Progenitor cell of endocrine pancreas (in vitro differentiated cells): ENCODE results near the gene CD59. TPM values are rescaled to one million over a fixed set of nuclear protein-coding genes. Genes with fewer than 3 reads are reported as not detected.
A peak's percentile ranks its signal among the peaks of the same experiment; 100 is the strongest.
"Not testable (repeated sequence)": the region's sequence is repeated elsewhere in the genome, so short reads cannot be mapped to it uniquely, and the experiment has no call there.

Experiments
- DNase-seq: peaks from one replicate; pipeline ENCODE4 v3.0.0; 2021; ENCODE audit warnings: low spot score; ENCODE audit not compliant: unreplicated experiment
- H3K27ac Mint-ChIP-seq: 2 replicates; pipeline ENCODE4 v1.8.0; 2021; ENCODE audit warnings: mild to moderate bottlenecking, moderate library complexity, mixed read lengths
- H3K27me3 Mint-ChIP-seq: 2 replicates; pipeline ENCODE4 v1.8.0; 2021; ENCODE audit warnings: mixed read lengths
- H3K36me3 Mint-ChIP-seq: 2 replicates; pipeline ENCODE4 v1.8.0; 2022; ENCODE audit warnings: mixed read lengths; ENCODE audit not compliant: insufficient read depth
- H3K4me1 Mint-ChIP-seq: 2 replicates; pipeline ENCODE4 v1.8.0; 2021; ENCODE audit warnings: low read depth, mixed read lengths
- H3K4me3 Mint-ChIP-seq: 2 replicates; pipeline ENCODE4 v1.8.0; 2021; ENCODE audit warnings: low read depth, mild to moderate bottlenecking, moderate library complexity, mixed read lengths
- H3K9me3 Mint-ChIP-seq: 2 replicates; pipeline ENCODE4 v1.8.0; 2021; ENCODE audit warnings: low read depth, mixed read lengths
- CTCF ChIP-seq: fragments of 200-600 bp; sonication (generic); IDR thresholded peaks from one replicate; pipeline ENCODE4 v1.5.0; 2021; ENCODE audit warnings: antibody characterized with exemption, mild to moderate bottlenecking; ENCODE audit not compliant: unreplicated experiment
- total RNA-seq: library from RNA; stranded (reverse); gene quantifications from 2 replicates; pipeline ENCODE4 v1.2.1, GENCODE V29; 2021

The CD59 gene
- total RNA-seq, 1 donor from 2014 or later: 214 TPM

DNA sequence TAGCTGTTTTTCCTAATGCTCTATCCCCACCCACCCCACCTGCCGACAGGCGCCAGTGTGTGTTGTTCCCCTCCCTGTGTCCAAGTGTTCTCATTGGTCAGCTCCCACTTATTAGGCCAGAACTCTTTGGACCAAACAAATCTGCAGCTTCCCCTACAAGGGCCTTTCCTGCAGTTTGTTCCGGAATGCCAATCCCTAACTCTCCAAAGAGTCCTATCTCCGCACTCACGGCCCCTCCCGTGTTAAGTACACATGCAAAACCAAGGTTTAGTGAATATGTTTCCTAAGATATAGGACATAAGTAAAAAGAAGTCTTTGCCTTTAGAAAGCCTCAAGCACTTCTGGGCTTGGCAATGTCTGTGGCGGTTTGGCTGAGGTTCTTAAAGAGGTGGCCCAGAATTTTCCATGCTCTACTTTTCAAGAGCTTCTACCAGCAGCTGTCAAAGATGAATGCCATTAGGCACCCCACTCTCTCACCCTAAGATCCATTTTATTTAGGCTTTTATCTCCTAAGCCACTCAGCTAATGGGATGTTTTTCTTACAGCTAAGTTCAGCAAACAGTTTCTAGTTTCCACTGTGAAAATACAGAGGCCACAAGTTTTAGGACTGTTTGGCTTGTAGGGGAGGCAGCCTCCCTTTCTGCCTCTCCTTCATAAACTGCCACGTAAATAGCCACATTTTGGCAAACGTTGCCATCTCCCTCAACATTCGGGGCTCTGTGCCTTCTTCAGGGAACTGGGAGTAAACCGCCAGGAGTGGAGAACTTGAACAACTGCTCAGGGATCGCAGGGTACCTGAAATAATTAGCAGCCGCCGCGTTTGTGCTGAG lies 1.6 kb downstream of the CD59 start:
- Mint-ChIP-seq H3K9me3 (no peaks in the 10 kb centered on the region), H3K27me3 (peaks cover 5% of the 10 kb centered on the region), H3K27ac (peak overlapping the region; percentile 98), H3K4me1 (peaks cover 23% of the 10 kb centered on the region), H3K4me3 (peak overlapping the region; percentile 90), H3K36me3 (peaks cover 11% of the 10 kb centered on the region)
- DNase-seq: no peak
- TF ChIP-seq CTCF: no peak

DNA sequence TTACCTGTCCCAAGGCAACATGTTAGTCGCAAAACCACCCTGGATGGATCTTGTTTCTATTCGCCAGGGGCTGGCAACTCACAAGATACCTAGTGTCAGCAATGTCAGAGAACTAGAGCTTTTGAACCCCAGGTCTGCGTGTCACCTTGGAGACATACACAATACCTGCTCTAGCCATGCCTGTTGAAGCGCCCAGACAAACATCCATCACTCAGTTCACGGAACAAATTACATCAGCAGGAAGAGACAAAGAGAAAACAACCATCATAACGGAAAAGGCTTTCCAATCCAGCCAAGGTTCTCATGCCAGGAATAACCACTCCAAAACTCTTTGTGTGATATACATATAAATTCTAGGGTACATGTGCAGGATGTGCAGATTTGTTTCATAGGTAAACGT lies 2.2 kb downstream of the CD59 start:
- peaks cover 5% of the 10 kb centered on the region for H3K27me3 Mint-ChIP-seq
- H3K9me3 Mint-ChIP-seq: peaks cover 3% of the 10 kb centered on the region
- no peak for TF ChIP-seq CTCF
- DNase-seq: no peak
- peaks cover 12% of the 10 kb centered on the region for H3K36me3 Mint-ChIP-seq
- H3K27ac Mint-ChIP-seq: peak overlapping the region; percentile 44
- peak overlapping the region; percentile 90 for H3K4me3 Mint-ChIP-seq
- peaks cover 23% of the 10 kb centered on the region for H3K4me1 Mint-ChIP-seq

GRCh38 chr11:33731723-33732531 lies 4.3 kb downstream of the CD59 start:
- peaks cover 7% of the 10 kb centered on the region for H3K9me3 Mint-ChIP-seq
- no peak for DNase-seq
- no peak overlapping the region for H3K4me3 Mint-ChIP-seq
- H3K27me3 Mint-ChIP-seq: no peaks in the 10 kb centered on the region
- TF ChIP-seq CTCF: no peak
- no peak overlapping the region for H3K27ac Mint-ChIP-seq
- peaks cover 29% of the 10 kb centered on the region for H3K36me3 Mint-ChIP-seq
- H3K4me1 Mint-ChIP-seq: peaks cover 23% of the 10 kb centered on the region

DNA sequence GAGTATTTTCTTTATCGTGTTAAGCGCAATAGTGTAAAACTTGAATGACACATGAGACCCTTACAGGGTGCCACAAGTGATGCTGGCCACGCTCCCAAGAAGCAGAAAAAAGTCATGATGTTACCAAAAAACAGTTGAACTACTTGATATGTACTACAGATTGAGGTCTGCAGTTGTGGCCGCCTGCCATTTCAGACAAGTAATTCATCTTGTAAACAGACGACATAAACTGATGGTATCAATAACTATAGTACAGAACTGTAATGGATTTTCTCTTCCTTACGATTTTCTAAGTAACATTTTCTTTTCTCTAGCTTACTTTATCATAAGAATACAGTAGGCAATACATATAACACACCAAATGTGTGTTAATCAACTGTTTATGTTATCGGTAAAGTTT lies 5.5 kb downstream of the CD59 start:
- no peak for DNase-seq
- Mint-ChIP-seq H3K27ac (no peak overlapping the region), H3K27me3 (no peaks in the 10 kb centered on the region), H3K9me3 (peaks cover 13% of the 10 kb centered on the region), H3K4me1 (peaks cover 32% of the 10 kb centered on the region), H3K36me3 (peaks cover 36% of the 10 kb centered on the region), H3K4me3 (no peak overlapping the region)
- TF ChIP-seq CTCF: no peak

- H3K4me3 Mint-ChIP-seq, H3K27ac Mint-ChIP-seq, H3K27me3 Mint-ChIP-seq, DNase-seq: not testable (repeated sequence)
- Mint-ChIP-seq H3K4me1 (peaks cover 29% of the 10 kb centered on the region), H3K36me3 (peaks cover 43% of the 10 kb centered on the region), H3K9me3 (peaks cover 13% of the 10 kb centered on the region)
These were observed 7.1 kb downstream of the CD59 start for GRCh38 chr11:33729072-33729664.

- Mint-ChIP-seq H3K36me3 (peaks cover 37% of the 10 kb centered on the region), H3K4me1 (peaks cover 26% of the 10 kb centered on the region), H3K27ac (peak overlapping the region; percentile 67), H3K9me3 (peaks cover 13% of the 10 kb centered on the region)
- not testable (repeated sequence) for H3K4me3 Mint-ChIP-seq, H3K27me3 Mint-ChIP-seq, DNase-seq
These were observed 8.7 kb downstream of the CD59 start for GRCh38 chr11:33727539-33727938.
